ENCODE results near the gene ST6GALNAC2. TPM values are rescaled to one million over a fixed set of nuclear protein-coding genes. Genes with fewer than 3 reads are reported as not detected.

The ST6GALNAC2 gene
- total RNA-seq, 4 donors from 2014 or later = 1.4 to 4.4 (median 1.6) TPM; not detected in 1

DNA sequence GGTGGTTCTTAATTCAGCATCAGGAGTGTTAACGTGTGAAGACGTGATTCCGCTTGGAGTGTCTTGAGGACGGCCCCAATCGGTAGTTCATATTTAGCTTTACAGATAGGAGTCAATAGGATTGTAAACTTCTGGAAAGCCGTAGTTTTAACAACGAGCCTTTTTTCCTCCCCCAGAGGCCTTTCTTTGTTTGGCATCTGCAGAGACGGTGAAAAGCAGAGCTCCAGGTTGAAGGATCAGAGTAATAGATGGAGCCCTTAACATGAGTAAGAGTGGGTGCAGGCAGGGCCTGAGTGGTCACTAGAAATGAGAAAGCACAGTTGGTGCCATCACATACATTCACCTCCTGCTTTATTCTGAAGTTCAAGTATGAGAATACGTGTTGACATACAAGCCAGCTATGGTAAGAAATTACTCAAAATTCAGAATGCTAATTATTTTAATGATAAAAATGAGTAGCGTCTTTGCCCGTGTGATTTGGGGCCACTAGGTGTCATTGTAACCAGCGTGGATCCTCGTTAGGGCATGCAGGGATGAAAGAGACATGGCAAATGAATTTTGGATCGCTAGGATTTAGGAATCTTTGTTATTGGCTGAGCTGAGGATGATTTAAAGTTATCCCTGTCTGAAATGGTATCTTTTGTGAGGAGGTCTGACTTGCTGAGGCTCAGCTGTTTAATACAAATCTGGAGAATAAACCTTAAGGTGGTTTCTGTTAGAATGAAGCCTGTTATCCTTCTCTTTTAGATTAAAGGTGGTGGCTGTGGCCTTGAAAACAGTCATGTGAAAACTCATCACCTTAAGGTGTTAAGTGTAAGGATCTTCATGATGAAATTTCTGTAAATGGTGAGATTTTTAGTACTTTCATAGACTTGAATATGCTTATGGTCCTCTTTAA lies 27.2 kb downstream of the ST6GALNAC2 start:
- DNase-seq = no peak
- H3K27me3 ChIP-seq = no peaks in the 10 kb centered on the region
- intact Hi-C loops (cut with DNase I; ENCODE audit: low total_unique reads) = no loop called here
- TF ChIP-seq EP300 (IDR thresholded peaks at IDR 0.05; ENCODE audit: low read depth) = no peak
- TF ChIP-seq, protein P1, sequence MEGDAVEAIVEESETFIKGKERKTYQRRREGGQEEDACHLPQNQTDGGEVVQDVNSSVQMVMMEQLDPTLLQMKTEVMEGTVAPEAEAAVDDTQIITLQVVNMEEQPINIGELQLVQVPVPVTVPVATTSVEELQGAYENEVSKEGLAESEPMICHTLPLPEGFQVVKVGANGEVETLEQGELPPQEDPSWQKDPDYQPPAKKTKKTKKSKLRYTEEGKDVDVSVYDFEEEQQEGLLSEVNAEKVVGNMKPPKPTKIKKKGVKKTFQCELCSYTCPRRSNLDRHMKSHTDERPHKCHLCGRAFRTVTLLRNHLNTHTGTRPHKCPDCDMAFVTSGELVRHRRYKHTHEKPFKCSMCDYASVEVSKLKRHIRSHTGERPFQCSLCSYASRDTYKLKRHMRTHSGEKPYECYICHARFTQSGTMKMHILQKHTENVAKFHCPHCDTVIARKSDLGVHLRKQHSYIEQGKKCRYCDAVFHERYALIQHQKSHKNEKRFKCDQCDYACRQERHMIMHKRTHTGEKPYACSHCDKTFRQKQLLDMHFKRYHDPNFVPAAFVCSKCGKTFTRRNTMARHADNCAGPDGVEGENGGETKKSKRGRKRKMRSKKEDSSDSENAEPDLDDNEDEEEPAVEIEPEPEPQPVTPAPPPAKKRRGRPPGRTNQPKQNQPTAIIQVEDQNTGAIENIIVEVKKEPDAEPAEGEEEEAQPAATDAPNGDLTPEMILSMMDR (IDR thresholded peaks at IDR 0.05) = peak in 4 of 5 experiments; percentile 23 to 51 (median 37)
- no peak for TF ChIP-seq POLR2AphosphoS5 (IDR thresholded peaks at IDR 0.05)
- TF ChIP-seq POLR2A (IDR thresholded peaks at IDR 0.05) = no peak
- peaks cover 16 to 53% (median 41%) of the 10 kb centered on the region in 4 donors for H3K4me1 ChIP-seq
- peak overlapping the region; percentile 87 to 93 (median 91) for H3K27ac ChIP-seq
- no peaks in the 10 kb centered on the region for H3K36me3 ChIP-seq
- 0% methylated on average over 7 to 14 of the region's 14 CpGs for WGBS, 2 donors (ENCODE audit: low coverage in 1 of 2)
- peak overlapping the region; percentile 50 to 76 (median 65) for H3K4me3 ChIP-seq
- no peaks in the 10 kb centered on the region for H3K9me3 ChIP-seq
- in situ Hi-C loops (cut with MboI; ENCODE audit: low pct_ligation_motif_present in 1 of 4, low pct_unique_long_range_greater_than_20kb in 1 of 4, low sequenced_read_pairs in 3 of 4) = no loop called here

DNA sequence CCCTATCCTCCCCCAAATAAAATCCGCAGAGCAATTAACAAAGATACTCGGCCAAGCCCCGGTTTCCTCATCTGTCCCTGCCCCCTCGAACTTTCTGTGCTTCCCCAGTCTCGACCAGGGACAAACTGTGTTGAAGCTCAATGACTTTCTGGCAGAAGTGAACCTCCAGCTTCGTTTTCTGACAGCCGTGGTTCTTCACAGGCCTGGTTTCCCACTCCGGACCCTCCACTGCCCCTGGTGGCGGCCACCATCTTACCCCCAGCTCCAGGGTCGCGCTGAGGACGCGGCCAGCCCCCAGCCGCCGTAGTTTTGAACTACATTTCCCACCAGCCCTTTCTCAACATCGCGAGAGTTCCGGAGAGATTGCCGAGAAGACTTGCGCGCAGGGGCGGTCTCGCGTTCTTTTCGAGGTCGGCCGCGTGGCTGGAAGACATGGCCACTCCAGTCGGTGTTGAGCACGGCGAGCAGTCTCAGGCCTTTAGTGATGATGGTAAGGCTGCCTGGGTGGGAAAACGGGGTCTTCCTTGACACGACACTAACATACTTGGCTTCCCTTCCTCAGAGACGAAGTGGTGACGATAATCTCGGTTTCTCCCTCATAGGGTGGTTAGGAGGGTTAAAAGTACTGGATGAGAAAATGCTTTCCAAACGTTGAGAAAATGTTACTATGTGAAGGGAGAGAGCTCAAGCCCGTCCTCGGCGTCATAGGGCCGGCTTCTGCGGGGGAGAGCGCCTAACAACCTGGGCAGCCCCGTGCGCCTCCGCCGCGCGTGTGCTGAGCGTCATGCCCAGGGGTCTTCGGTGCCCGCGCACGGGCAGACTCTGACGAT lies 28.1 kb downstream of the ST6GALNAC2 start:
- Histone ChIP-seq H3K27ac (peak overlapping the region; percentile 87 to 93 (median 91)), H3K4me1 (peaks cover 16 to 50% (median 39%) of the 10 kb centered on the region in 4 donors), H3K27me3 (no peaks in the 10 kb centered on the region), H3K9me3 (no peaks in the 10 kb centered on the region), H3K36me3 (no peaks in the 10 kb centered on the region), H3K4me3 (peak overlapping the region; percentile 50 to 76 (median 65))
- intact Hi-C loops (cut with DNase I; ENCODE audit: low total_unique reads) = no loop called here
- peak; percentile 96 for DNase-seq
- TF ChIP-seq POLR2A (IDR thresholded peaks at IDR 0.05) (peak; percentile 76), EP300 (IDR thresholded peaks at IDR 0.05; ENCODE audit: low read depth) (no peak), POLR2AphosphoS5 (IDR thresholded peaks at IDR 0.05) (peak; percentile 91 to 93 (median 93))
- TF ChIP-seq, protein P1 (IDR thresholded peaks at IDR 0.05) = peak; percentile 55 to 91 (median 62)
- whole genome bisulfite sequencing, 2 donors (ENCODE audit: low coverage in 1 of 2) = 0 to 1% methylated on average over 11 to 55 of the region's 55 CpGs
- in situ Hi-C loops (cut with MboI; ENCODE audit: low pct_ligation_motif_present in 1 of 4, low pct_unique_long_range_greater_than_20kb in 1 of 4, low sequenced_read_pairs in 3 of 4) = no loop called here

DNA sequence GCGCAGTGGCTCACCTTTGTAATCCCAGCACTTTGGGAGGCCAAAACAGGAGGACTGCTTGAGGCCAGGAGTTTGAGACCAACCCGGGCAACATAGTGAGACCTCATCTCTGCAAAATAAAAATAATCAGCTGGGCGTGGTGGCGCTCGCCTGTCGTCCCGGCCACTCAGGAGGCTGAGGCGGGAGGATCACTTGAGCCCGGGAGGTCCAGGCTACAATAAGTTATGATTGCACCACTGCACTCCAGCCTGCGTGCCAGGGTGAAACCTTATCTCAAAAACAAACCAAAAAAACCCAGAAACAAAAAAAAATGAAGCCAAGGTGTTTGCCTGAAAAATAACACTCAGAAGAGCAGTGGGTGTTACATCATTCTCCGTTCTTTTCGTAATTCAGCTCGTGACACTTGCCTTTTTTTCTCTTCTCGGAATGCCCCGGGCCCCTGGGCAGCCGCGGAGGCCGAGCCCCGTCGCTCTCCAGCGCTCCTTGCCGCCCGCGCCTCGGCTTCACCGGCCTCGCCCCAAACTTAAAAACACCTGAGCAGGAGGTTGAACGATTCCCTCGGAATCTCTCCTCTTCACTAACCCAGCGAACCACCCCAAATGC lies 28.8 kb downstream of the ST6GALNAC2 start:
- H3K27me3 ChIP-seq = no peaks in the 10 kb centered on the region
- H3K36me3 ChIP-seq = no peaks in the 10 kb centered on the region
- WGBS, 2 donors (ENCODE audit: low coverage in 1 of 2) = 20 to 22% methylated on average over 22 to 30 of the region's 30 CpGs
- H3K4me3 ChIP-seq = peak overlapping the region; percentile 50 to 76 (median 65)
- no peaks in the 10 kb centered on the region for H3K9me3 ChIP-seq
- DNase-seq = peak; percentile 36
- intact Hi-C loops (cut with DNase I; ENCODE audit: low total_unique reads) = no loop called here
- H3K4me1 ChIP-seq = peaks cover 15 to 46% (median 38%) of the 10 kb centered on the region in 4 donors
- TF ChIP-seq, protein P1 (IDR thresholded peaks at IDR 0.05) = no peak
- TF ChIP-seq POLR2AphosphoS5 (IDR thresholded peaks at IDR 0.05) (no peak), EP300 (IDR thresholded peaks at IDR 0.05; ENCODE audit: low read depth) (no peak), POLR2A (IDR thresholded peaks at IDR 0.05) (no peak)
- in situ Hi-C loops (cut with MboI; ENCODE audit: low pct_ligation_motif_present in 1 of 4, low pct_unique_long_range_greater_than_20kb in 1 of 4, low sequenced_read_pairs in 3 of 4) = no loop called here
- H3K27ac ChIP-seq = peak overlapping the region; percentile 87 to 93 (median 91)
